HG03045 (cell line): ENCODE data around the gene DUSP9.

Experiments used
- ATAC-seq: cut with Tn5 transposase; IDR thresholded peaks from one replicate; pipeline ENCODE4 v1.9.1; 2021; ENCODE audit warnings: mild to moderate bottlenecking, moderate library complexity; ENCODE audit not compliant: unreplicated experiment

DUSP9 gene

GRCh38 chrX:153647461-153648357 lies 706 bp downstream of the DUSP9 start:
- ATAC-seq: no peak

- ATAC-seq: no peak
Observed at GRCh38 chrX:153648358-153649177, 1.6 kb downstream of the DUSP9 start.

- ATAC-seq: no peak
Observed at GRCh38 chrX:153649178-153649914, 2.3 kb downstream of the DUSP9 start.

GRCh38 chrX:153649915-153650782 lies 3.1 kb downstream of the DUSP9 start:
- ATAC-seq: no peak

GRCh38 chrX:153650959-153651358 lies 4.0 kb downstream of the DUSP9 start:
- no peak for ATAC-seq

GRCh38 chrX:153651540-153652079 lies 4.6 kb downstream of the DUSP9 start:
- ATAC-seq: no peak

- no peak for ATAC-seq
Observed at GRCh38 chrX:153653556-153653955, 6.6 kb downstream of the DUSP9 start.

GRCh38 chrX:153657161-153657560 lies 10.2 kb downstream of the DUSP9 start:
- ATAC-seq: no peak

GRCh38 chrX:153659268-153659667 lies 12.3 kb downstream of the DUSP9 start:
- no peak for ATAC-seq

DNA sequence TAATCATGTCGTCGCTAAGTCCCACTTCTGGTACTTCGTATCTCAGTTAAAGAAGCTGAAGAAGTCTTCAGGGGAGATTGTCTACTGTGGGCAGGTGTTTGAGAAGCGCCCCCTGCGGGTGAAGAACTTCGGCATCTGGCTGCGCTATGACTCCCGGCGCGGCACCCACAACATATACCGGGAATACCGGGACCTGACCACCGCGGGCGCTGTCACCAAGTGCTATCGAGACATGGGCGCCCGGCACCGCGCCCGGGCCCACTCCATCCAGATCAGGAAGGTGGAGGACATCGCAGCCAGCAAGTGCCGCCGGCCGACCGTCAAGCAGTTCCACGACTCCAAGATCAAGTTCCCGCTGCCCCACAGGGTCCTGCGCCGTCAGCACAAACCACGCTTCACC lies 15.3 kb downstream of the DUSP9 start:
- ATAC-seq: no peak

- ATAC-seq: no peak
Observed at GRCh38 chrX:153665726-153666306, 18.8 kb downstream of the DUSP9 start.

GRCh38 chrX:153667281-153667955 lies 20.4 kb downstream of the DUSP9 start:
- ATAC-seq: no peak

DNA sequence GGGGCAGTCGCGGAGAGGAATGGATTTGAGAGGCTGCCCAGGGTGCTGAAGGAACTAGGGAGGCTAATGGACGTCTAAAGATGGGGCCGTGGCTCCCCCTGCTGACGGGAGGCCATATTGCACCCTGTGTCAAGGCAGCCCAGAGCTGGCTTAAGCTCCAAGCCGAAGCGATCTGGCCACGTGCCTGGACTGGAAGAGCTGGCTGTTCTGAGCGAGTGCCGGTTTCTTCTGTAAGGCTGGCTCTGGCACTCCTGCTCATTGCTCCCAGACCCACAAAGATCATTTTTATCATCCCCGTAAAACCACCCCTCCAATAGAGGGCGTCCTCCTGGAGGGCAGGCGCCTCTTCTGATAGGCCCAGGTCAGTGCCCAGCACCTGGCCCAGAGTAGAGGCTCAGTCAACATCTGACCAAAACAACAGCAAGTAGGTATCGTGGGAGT lies 21.0 kb downstream of the DUSP9 start:
- no peak for ATAC-seq

DNA sequence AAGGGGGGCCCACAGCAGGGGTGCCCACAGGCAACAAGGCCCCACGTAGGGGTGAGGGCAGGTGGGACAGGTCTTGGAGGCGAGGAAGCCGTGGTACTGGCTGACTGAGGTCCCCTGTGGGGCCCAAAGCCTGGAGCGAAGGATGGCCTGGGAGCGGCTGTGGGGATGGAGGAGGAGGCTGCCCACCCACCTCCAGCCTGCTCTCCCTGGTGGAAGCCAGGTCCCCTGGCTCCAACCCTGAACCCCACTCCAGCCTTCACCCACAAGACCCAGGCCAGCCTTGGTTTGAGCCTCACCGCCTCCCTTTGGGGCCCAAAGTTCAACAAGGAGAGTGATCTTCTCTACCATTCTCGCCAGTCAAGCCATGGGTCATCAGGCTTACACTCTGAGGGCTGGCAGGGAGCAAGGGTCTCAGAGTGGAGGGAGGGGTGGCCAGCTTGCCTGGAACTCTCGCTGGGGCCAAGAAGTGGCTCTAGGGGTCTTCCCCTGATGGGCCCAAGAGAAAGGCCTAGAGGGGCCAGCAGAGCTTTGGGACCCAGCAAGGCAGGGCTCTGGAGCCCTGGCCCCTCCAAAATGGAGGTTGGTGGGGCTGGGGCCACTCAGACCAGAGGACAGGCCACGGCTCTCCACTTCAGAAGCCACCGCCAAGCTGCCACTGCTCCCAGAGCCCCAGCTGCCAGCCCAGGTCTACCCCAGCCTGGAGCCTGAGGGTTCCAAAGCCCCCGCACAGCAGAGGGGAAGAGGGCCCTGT lies 21.6 kb downstream of the DUSP9 start:
- no peak for ATAC-seq

- no peak for ATAC-seq
Observed at GRCh38 chrX:153669174-153669890, 22.3 kb downstream of the DUSP9 start.

- no peak for ATAC-seq
Observed at GRCh38 chrX:153669901-153670731, 23.1 kb downstream of the DUSP9 start.
